SKM-1 treated with dmso at 0.1 percent for 144 hours (cell line): ENCODE measurements around the gene RGS7.
"Not testable (repeated sequence)": the region's sequence is repeated elsewhere in the genome, so short reads cannot be mapped to it uniquely, and the experiment has no call there.

ENCODE experiments used
- DNase-seq: peaks from one replicate; lab custom pipeline; 2025; ENCODE audit not compliant: unreplicated experiment; lab: John Stamatoyannopoulos, UW

Gene RGS7

DNA sequence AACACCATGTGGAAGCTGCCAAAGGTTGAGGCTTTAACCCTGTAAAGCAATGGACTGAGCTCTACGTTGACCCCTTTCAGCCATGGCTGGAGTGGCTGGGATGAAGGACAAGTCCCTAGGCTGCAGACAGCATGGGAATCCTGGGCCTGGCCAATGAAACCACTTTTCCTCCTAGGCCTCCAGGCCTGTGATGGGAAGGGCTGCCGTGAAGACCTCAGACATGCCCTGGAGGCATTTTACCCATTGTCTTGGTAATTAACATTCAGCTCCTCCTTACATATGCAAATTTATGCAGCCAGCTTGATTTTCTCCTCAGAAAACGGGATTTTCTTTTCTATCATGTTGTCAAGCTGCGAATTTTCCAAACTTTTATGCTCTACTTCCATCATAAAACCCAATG is 214.5 kb downstream of the RGS7 start:
- DNase-seq, result no peak

DNA sequence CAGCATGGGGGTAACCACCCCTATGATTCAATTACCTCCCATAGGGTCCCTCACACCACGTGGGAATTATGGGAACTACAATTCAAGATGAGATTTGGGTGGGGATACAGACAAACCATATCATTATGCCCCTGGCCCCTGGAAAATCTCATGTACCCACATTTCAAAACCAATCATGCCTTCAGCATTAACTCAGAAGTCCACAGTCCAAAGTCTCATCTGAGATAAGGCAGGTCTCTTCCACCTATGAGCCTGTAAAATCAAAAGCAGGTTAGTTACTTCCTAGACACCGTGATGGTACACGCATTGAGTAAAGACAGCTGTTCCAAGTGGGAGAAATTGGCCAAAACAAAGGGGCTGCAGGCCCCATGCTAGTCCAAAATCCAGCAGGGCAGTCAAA is 215.4 kb downstream of the RGS7 start:
- DNase-seq, result not testable (repeated sequence)

DNA sequence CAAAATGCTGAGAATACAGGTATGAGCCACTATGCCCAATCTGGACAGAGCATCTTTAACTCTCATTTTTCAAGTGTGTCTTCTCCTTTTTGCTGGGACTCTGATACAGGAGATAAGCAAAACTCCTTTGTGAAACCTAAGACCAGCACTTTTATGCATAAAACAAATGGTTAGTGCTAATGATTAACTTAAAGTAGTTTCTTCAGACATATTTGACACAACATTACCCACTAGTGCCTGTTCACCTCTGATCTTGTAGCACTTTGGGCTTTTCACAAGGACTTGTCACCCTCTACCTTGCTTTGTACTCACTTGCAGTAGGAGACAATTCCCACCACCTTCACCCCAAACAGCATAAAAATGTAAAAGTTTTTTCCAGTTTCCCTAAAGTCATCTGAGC is 216.3 kb downstream of the RGS7 start:
- DNase-seq, result no peak

DNA sequence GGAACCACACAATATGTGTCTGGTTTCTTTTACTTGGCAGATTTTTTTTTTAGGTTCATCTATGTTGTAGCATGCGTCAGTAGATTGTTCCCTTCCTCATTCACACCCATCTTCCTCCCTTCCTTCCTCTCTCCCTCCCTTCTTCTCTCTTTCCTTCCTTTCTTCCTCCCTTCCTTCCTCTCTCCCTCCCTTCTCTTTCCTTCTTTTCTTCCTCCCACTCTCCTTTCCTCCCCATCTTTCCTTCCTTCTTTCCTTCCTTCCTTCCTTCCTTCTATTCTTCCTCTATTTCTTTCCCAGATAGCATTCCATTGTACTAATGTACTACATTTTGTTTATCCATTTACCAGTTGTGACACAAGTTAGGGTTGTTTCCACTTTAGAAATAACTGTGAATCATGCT is 218.0 kb downstream of the RGS7 start:
- DNase-seq, result no peak

DNA sequence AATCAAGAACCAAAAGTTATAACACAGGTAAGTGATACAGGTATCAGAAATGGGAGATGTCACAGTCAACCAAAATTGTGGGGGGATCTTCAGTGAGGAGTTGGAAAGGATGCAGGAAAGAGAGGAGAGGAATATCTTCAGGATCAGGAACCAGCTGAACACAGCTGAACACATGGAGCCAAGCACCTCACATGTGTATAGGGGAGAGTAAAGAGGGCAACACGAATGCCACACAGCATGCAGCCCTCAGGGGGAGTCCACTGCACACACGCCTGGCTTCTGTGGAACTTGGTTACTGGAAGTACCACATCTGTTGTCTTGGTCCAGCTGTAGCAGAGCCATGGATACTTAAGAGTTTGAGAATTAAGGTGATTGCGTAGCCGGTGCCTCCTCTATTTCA is 218.8 kb downstream of the RGS7 start:
- no peak for DNase-seq

DNA sequence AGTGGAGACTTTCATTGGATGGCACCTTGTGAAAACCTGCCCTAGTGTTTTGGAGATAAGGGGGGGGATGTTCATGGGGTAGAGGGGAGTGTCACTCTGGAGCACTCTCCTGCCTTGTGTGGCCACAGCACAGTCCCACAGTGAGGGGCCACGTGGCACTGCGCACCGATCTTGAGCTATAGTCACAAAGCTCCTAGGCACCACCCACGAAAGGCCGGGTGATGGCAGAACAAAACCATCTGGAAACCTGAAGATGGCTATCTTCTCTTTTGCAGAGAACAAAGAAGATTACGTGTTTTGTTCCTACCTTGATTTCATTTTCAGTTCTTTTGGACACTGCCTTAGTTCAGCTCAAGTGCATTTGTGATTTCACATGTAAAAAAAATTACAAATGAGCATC is 220.6 kb downstream of the RGS7 start:
- no peak for DNase-seq

DNA sequence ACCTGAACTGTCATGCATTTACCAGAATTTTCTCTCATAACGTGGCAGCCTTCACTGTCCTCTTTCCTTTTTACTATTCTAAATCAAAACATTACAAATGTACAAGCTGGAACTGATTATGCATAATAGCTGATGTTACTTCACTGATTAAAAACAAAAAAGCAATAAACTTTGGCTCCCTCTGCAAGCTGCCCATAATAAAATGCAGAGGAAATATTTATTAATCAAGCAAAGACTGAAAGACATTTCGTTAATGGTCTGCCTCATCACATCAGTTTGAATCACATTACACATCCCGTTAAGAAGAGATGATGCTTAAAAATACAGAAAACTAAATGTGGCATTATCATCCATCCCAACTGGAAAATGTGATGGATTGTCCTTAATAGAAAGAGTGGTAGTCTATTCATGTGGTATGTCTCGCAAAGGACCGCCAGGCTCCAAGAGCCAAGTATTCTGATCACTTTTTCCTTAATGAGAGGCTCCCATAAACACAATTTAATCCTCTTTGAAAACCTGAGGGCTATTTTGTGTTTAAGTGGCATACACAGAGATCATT is 225.3 kb downstream of the RGS7 start:
- DNase-seq, result no peak

DNA sequence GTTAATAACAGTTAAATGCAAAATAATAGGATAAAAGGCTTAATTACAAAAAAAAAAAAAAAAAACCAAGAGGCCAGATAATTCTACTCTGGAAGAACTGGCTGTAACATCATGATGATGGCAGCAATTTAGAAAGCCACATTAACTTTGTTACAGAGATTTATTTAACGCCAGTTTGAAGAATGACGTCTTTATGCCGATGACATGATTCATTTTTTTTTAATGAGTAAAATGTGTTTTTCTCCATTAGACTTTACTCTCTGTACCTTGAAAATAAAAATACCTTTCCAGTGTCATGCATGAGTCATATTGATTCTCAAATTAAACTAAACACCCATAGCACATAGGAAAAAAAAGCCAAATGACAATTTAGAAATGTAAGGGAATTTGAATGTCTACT is 226.1 kb downstream of the RGS7 start:
- DNase-seq, result no peak

DNA sequence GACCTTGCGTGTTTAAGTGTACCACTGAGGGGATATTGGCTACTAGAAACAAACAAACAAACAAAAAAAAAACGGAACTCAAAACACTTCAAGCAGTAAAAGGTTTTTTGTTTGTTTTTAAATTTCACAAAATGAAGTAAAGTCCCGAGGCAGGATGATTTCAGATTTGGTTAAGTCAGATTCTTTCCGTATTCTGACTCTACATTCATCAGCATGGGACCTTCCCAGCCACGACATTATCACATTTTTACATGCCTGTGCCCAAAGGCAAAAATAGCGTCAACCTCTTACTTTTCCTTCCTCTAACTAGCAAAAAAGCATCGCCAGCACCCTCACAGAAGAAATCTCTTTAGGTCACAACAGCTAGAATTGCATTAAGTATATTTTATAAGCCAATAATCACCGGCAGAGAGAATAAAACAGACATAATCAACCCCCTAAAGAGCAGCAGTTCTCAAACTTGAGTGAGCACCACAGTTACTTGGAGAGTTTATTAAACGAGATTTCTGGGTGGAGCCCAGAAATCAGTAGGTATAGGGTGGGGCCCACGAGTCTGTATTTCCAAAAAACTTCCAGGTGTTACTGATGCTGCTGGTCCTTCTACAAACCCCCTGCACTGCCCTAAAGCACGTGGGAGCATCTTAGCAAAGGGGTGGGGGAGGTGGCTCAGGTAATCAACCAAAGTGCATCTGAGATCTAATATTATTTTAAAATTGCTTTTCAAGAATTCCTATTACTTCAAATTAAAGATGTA is 227.6 kb downstream of the RGS7 start:
- no peak for DNase-seq

DNA sequence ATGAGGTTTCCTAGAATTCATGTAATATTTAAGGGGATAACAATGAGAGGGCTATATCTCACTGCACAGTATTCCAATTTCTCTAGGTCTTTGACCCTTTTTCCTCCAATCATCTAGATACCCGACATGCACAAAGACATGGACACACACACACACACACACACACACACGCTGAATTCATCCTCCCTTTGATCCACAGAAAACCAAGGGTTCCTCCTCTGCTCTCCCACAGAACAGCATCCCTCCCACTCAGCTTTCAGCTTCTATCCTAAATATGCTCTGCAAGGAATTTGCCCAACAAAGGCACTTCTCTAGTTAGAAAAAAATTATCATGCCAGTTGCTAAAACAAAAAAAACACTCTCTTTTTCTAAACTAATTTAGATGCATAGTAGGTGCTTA is 231.7 kb downstream of the RGS7 start:
- no peak for DNase-seq

DNA sequence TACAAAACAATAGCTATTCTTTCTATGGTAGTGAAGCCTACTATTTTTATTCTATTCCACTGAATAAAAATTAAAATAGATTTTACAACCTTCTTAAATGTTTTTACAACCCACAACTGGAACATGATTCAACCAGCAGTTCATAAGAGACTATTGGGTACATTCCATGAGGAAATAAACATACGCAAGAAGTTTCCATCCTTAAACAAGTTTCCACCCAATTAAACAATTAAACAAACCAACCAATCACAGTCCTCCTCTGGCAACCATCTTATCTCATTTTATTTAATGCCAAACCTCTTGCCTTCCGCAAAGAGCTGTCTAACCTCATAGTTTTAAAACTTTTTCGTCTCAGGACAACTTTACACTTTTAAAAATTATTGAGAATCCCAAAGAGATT is 239.0 kb downstream of the RGS7 start:
- no peak for DNase-seq

DNA sequence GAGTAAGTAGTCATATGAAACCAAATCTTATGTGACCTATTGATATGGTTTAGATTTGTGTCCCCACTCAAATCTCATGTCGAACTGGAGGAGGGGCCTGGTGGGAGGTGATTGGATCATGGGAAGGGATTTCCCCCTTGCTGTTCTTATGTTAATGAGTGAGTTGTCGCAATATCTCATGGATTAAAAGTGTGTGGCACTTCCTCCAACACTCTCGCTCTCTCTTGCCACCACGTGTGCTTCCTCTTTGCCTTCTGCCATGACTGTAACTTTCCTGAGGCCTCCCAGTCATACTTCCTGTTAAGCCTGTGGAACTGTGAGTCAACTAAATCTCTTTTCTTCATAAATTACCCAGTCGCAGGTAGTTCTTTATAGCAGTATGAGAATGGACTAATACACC is 241.2 kb downstream of the RGS7 start:
- peak; percentile 40 for DNase-seq

DNA sequence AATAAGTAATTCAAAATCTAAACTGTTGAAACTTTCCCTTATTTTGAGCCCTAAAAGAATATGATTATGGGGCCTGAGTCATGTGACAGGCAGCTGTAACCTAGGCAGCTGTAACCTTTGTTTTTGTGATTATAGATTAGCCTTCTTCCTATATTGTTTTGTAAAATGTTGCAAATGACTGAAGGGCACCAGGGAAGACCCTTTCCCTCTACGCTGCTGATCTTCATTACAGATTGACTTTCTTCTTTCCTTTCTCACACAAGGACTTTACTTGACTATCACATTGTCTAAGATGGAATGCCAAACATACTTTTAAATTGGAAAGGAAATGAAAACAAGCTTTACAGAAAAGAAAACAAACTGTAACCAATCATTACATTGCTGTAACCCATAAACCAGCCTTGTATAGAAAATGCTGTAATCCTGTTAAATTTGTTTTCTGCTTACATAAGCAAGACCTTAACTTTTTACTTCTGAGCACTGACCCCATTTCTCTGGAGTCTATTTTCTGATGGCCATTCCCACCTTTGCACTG is 242.2 kb downstream of the RGS7 start:
- no peak for DNase-seq

DNA sequence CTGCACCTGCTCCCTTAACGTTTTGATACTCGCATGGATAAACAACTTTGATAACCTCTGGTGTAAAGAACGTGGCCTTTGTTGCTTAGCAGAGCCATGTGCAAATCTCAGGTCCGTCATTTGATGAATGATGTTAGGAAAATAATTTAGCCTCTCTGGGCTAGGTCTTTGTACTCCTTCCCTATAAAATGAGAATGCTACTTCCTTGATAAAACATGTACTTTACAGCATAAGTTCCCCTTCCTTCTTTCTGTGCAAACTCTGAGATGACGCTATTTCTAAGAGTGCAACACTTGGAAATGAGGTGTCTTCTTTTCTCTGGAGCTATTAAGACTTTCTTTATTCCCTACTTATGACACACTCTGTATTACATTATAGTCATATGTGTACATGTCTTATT is 243.4 kb downstream of the RGS7 start:
- no peak for DNase-seq

DNA sequence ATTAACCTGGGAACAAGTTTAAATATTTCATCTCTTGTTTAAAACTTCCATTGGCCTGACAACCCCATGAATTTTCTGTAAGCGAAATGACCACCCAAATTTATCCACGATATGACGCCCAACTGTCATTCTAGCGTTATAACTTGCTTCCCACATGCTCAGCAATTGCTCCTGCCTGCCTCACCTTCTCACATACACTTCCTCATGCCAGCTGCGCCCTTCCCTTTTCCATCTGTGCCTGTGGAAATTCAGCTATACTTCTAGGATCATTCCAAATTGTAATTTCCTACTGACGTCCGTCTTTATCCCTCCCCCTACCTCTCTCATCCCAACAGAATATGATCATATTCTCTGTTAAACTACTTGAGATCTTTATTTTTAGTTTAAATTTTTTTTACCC is 248.0 kb downstream of the RGS7 start:
- no peak for DNase-seq

DNA sequence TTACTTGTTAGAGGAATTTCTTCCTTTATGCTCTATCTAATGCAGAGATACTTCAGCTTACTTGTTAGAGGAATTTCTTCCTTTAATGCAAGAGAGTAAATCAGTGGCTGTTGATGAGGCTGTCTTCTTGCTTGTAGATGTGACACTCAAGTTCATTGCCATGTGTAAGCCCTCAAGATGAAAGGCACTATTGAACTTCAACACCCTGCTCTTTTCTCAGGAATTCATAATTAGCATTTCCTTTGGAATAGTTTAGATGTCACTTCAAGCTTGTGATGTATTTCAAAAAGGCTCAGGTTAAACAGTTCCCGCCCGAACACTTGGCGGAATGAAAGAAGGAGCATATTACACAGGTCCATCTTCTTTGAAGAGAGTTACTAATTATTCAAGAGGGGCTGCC is 251.9 kb downstream of the RGS7 start:
- DNase-seq, result no peak

DNA sequence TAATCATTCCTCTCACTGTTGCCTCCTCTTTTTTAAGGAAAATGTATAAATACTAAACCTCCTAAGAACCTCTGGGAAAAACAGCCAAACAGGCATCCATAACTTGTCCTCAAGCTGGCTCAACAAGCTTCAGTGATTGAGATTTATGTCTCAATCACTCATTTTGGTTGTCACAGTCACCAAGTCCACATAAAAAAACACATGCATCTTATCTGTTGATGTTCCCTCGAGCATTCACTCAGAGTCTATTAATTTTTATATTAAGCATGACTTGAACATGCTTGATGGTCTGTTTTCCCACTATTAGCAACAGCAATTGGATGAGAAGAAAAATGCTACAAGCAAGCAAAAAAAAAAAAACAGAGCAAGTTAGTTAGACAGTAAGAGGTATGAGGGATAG is 254.3 kb downstream of the RGS7 start:
- DNase-seq, result no peak

DNA sequence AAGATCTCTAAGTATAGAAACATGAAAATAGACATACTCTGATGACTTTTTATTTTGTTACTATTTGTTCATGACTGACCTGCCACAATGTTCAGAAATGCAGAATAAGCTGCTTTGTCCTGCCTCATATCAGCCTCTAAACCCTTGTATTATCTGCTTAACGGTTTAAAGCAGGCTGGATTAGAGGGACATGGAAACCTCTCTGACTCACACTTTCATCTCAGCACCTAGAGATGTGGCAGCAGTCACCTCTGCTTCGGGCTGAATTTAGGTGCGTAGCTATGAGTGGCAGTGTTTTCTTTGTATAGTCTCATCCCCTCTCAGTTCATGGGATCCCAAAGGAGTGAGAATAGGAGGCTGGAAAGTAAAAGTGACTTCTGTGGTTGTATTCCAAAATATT is 255.4 kb downstream of the RGS7 start:
- no peak for DNase-seq

DNA sequence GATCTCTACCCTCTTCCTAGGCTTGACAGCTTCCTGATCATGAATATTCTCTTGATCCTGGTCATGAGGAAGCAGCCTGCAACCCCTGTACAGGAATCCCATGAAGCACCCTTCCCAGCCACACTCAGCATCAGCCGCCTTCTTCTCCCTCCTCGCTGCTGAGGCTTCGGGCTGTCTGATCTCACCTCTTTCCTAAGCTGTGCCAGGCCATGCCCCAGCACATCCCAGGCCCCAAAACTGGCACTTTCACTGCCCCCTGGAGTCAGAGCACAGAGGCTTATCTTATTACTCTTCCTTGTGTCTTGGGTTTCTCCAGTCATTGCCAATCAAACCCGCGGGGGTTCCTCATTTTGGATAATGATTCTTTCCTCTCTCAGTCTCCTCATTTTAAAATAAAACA is 259.5 kb downstream of the RGS7 start:
- no peak for DNase-seq

DNA sequence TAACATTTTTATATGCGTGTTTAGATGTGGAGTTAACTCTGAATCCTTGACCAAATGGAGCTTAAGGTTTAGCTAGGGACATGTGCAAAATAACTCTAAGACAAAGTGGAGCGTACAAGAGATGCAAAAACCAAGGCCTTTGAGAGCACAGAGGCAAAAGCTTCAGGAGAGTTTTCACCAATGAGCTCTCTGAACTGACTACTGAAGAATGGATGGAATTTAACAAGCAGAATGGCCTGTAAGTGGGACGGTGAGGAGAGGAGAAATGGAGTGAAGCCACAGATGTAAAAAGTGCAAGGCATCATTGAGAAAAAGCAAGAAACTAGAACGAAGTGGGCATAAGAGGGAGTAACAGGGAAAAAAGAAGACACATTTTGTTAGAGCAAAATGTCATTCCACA is 260.0 kb downstream of the RGS7 start:
- no peak for DNase-seq

DNA sequence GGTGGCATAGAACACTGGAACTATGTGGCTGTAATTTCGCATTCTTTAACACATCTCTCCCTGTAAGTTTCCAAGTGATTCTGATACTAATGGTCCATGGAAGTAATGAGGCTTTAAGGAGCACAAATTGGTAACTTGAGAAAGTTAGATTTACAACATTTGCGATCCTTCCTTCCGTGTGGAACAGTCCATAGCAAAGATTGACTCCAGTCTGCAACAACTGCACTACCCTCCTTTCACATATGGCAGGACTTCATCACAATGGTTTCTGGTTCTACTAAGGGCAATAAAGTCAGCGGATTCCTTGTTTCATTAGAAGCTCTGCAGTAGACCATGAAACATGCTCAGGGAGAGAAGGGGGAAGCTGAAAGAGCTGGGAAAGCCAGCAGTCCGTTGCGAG is 261.2 kb downstream of the RGS7 start:
- no peak for DNase-seq

DNA sequence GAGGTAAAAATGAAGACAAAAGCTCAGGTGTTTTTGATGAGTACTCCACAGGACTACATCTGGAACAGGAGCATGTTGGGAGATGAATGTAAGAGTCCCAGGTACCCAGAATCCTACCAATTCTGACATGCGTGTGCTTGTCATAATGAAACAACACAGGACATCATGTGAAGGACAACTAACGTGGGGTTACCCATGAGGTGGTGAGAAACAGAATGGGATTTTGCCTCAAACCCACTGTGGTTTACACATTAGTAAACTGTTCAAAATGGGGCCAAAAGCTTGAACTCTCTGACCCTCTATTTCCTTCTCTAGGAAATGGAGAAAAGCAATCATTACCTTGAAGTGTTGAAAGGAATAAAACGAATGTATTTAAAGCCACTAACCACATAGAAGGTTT is 266.2 kb downstream of the RGS7 start:
- DNase-seq, result no peak

DNA sequence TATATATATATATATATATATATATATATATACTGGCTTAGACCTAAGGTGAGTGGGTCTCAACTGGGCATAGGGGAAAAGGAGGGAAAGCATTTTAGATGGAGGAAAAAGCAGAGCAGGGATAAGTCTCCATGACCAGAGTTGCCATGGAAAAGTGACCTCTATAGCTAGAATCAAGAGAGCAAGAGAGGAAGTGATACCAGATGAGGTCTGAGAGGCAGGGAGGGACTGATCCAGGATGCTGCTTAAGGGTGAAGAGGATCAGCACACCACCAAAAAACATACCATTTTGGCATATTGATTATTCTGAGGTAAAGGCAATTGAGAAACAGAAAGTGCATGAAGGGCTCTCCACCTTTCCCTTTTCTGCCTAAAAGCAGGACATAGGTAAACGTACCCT is 267.9 kb downstream of the RGS7 start:
- DNase-seq, result not testable (repeated sequence)
